HCT116 (cell line): ENCODE results near the gene SLC2A13.

Experiments
- CEBPB ChIP-seq: IDR thresholded peaks from 2 replicates; pipeline ENCODE4 v1.6.1; 2012; ENCODE audit warnings: low read depth
- EZH2 ChIP-seq: fragments of 200-600 bp; sonication (generic); IDR thresholded peaks from 2 replicates; pipeline ENCODE4 v1.6.1; 2017; ENCODE audit warnings: antibody characterized with exemption, mixed run types
- EZH2phosphoT487 ChIP-seq: fragments of 200-600 bp; IDR thresholded peaks from 2 replicates; pipeline ENCODE4 v1.6.1; 2018; ENCODE audit warnings: antibody characterized with exemption, borderline replicate concordance
- POLR2A ChIP-seq: IDR thresholded peaks from 2 replicates; pipeline ENCODE4 v1.7.0; 2011; ENCODE audit warnings: borderline replicate concordance; ENCODE audit not compliant: insufficient read depth, insufficient read length; ENCODE audit errors: extremely low read depth
- POLR2AphosphoS5 ChIP-seq: IDR thresholded peaks from 2 replicates; pipeline ENCODE4 v1.6.1; 2011; ENCODE audit warnings: mild to moderate bottlenecking, low read depth, low read length, moderate library complexity
- RAD21 ChIP-seq: IDR thresholded peaks from 2 replicates; pipeline ENCODE4 v1.6.1; 2012; ENCODE audit warnings: low read depth, mild to moderate bottlenecking
- SRF ChIP-seq: IDR thresholded peaks from 2 replicates; pipeline ENCODE4 v1.6.1; 2012; ENCODE audit warnings: low read depth
- TCF7L2 ChIP-seq: IDR thresholded peaks from 2 replicates; pipeline ENCODE4 v1.7.0; 2011; ENCODE audit warnings: borderline replicate concordance, inconsistent platforms; ENCODE audit not compliant: insufficient read depth, insufficient read length; ENCODE audit errors: extremely low read depth
- YY1 ChIP-seq: IDR thresholded peaks from 2 replicates; pipeline ENCODE4 v1.6.1; 2011; ENCODE audit warnings: low read length, low read depth, moderate library complexity, mild to moderate bottlenecking; ENCODE audit not compliant: insufficient replicate concordance; ENCODE audit errors: extremely low read depth
- TF ChIP-seq, protein P1 (sequence below): IDR thresholded peaks from 2 replicates; pipeline ENCODE4 v1.6.1; 2012; ENCODE audit warnings: low read depth
- TF ChIP-seq, protein P2 (sequence below), 3 experiments: fragments of 200-600 bp in 1 of 3; sonication (generic) in 1 of 3; IDR thresholded peaks in 2 of 3; conservative IDR thresholded peaks in 1 of 3; 2 replicates each; pipeline ENCODE4 v1.5.1; 2012 to 2017; ENCODE audit warnings: low read depth in 2 of 3, low read length in 2 of 3, antibody characterized with exemption in 1 of 3, borderline replicate concordance in 1 of 3, control low read depth in 1 of 3, mild to moderate bottlenecking in 1 of 3, mixed read lengths in 1 of 3, mixed run types in 1 of 3, moderate library complexity in 1 of 3; ENCODE audit not compliant: insufficient read depth in 1 of 3
- TF ChIP-seq, protein P3 (sequence below): IDR thresholded peaks from 2 replicates; pipeline ENCODE4 v1.6.1; 2012

DNA sequence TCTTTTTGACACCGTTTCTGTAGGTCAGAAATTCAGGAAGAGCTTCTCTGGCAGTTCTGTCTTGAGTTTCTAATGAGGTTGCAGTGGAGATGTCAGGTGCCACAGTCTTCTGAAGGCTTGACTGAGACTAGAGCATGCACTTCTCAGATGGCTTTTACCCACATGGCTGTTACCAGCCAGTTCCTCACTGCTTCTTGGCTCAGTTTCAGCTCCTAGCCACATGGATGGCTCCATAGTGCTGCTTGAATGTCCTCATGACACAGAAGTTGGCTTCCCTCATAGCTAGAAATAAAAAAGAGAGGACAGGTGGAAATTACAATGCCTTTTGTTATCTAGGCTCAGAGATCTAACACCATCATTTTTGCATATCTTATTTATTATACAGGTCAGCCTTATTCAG is 38.1 kb upstream of the SLC2A13 start:
- TF ChIP-seq YY1 (no peak), POLR2A (no peak), EZH2 (no peak), POLR2AphosphoS5 (no peak), EZH2phosphoT487 (no peak), CEBPB (no peak), SRF (no peak), TCF7L2 (no peak), RAD21 (no peak)
- TF ChIP-seq, protein P1, sequence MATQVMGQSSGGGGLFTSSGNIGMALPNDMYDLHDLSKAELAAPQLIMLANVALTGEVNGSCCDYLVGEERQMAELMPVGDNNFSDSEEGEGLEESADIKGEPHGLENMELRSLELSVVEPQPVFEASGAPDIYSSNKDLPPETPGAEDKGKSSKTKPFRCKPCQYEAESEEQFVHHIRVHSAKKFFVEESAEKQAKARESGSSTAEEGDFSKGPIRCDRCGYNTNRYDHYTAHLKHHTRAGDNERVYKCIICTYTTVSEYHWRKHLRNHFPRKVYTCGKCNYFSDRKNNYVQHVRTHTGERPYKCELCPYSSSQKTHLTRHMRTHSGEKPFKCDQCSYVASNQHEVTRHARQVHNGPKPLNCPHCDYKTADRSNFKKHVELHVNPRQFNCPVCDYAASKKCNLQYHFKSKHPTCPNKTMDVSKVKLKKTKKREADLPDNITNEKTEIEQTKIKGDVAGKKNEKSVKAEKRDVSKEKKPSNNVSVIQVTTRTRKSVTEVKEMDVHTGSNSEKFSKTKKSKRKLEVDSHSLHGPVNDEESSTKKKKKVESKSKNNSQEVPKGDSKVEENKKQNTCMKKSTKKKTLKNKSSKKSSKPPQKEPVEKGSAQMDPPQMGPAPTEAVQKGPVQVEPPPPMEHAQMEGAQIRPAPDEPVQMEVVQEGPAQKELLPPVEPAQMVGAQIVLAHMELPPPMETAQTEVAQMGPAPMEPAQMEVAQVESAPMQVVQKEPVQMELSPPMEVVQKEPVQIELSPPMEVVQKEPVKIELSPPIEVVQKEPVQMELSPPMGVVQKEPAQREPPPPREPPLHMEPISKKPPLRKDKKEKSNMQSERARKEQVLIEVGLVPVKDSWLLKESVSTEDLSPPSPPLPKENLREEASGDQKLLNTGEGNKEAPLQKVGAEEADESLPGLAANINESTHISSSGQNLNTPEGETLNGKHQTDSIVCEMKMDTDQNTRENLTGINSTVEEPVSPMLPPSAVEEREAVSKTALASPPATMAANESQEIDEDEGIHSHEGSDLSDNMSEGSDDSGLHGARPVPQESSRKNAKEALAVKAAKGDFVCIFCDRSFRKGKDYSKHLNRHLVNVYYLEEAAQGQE = no peak
- TF ChIP-seq, protein P2, sequence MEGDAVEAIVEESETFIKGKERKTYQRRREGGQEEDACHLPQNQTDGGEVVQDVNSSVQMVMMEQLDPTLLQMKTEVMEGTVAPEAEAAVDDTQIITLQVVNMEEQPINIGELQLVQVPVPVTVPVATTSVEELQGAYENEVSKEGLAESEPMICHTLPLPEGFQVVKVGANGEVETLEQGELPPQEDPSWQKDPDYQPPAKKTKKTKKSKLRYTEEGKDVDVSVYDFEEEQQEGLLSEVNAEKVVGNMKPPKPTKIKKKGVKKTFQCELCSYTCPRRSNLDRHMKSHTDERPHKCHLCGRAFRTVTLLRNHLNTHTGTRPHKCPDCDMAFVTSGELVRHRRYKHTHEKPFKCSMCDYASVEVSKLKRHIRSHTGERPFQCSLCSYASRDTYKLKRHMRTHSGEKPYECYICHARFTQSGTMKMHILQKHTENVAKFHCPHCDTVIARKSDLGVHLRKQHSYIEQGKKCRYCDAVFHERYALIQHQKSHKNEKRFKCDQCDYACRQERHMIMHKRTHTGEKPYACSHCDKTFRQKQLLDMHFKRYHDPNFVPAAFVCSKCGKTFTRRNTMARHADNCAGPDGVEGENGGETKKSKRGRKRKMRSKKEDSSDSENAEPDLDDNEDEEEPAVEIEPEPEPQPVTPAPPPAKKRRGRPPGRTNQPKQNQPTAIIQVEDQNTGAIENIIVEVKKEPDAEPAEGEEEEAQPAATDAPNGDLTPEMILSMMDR (IDR thresholded peaks at IDR 0.05 in 2 of 3, conservative IDR thresholded peaks at IDR 0.05 in 1 of 3; ENCODE audit: borderline replicate concordance in 1 of 3, insufficient read depth in 1 of 3, low read depth in 2 of 3, low read length in 2 of 3) = no peak
- TF ChIP-seq, protein P3, sequence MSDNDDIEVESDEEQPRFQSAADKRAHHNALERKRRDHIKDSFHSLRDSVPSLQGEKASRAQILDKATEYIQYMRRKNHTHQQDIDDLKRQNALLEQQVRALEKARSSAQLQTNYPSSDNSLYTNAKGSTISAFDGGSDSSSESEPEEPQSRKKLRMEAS = no peak
